ENCODE measurements around the gene CLCN2. TPM values are rescaled to one million over a fixed set of nuclear protein-coding genes. Genes with fewer than 3 reads are reported as not detected.

The CLCN2 gene
- total and polyA plus RNA-seq, 2 of the 4 experiments (the other 2 are of a cell fraction), result 2.9 to 5.8 TPM

GRCh38 chr3:184388936-184389230, 27.5 kb upstream of the CLCN2 start:
- no peak overlapping the region for H2AK5ac ChIP-seq (ENCODE audit: low read depth, low read length)

More at GRCh38 chr3:184388936-184389230, 27.5 kb upstream of the CLCN2 start:
- Histone ChIP-seq H3K9me1 (ENCODE audit: insufficient read depth, low read length) (no peaks in the 10 kb centered on the region), H3K27me3 (ENCODE audit: control insufficient read depth, insufficient read depth, low read length) (peaks cover 69% of the 10 kb centered on the region), H3K4me3 (ENCODE audit: insufficient read depth, low read depth, low read length) (no peak overlapping the region), H4K20me1 (ENCODE audit: insufficient read depth, low read length) (no peaks in the 10 kb centered on the region), H2AFZ (replicated peaks; ENCODE audit: low read length, poor library complexity) (no peak overlapping the region), H3K18ac (ENCODE audit: low read depth, low read length) (no peak overlapping the region), H3K79me1 (ENCODE audit: low read depth in 1 of 2, low read length in 2 of 2) (no peaks in the 10 kb centered on the region), H3K36me3 (ENCODE audit: control insufficient read depth, insufficient read depth, low read length) (no peaks in the 10 kb centered on the region), H3K4me1 (ENCODE audit: control insufficient read depth, insufficient read depth, low read length) (no peaks in the 10 kb centered on the region), H3K9me3 (ENCODE audit: control insufficient read depth, insufficient read depth, low read length) (no peaks in the 10 kb centered on the region), H3K23ac (ENCODE audit: low read depth, low read length) (no peak overlapping the region), H4K5ac (ENCODE audit: low read depth, low read length) (no peak overlapping the region), H2BK5ac (ENCODE audit: low read depth, low read length, poor library complexity, severe bottlenecking) (no peak overlapping the region), H3K9ac (ENCODE audit: low read depth, low read length) (no peak overlapping the region), H3K4ac (ENCODE audit: low read depth, low read length) (no peak overlapping the region), H2BK15ac (ENCODE audit: low read depth, low read length) (no peak overlapping the region), H3K56ac (ENCODE audit: extremely low read depth, insufficient read depth, low read length) (no peak overlapping the region), H3K14ac (replicated peaks; ENCODE audit: low read depth, low read length) (no peak overlapping the region), H2BK20ac (ENCODE audit: low read depth, low read length) (no peak overlapping the region), H2BK120ac (ENCODE audit: low read depth, low read length) (no peak overlapping the region), H4K91ac (ENCODE audit: insufficient read depth, low read depth, low read length) (no peak overlapping the region), H3K27ac (ENCODE audit: insufficient read depth, low read length) (no peak overlapping the region), H3K4me2 (ENCODE audit: low read depth, low read length) (no peak overlapping the region), H2AK9ac (replicated peaks; ENCODE audit: low read depth, low read length, poor library complexity) (peak overlapping the region; percentile 24), H4K8ac (ENCODE audit: low read depth in 2 of 2, low read length in 2 of 2) (no peak overlapping the region)
- dilution Hi-C loops (cut with HindIII; ENCODE audit: low sequenced_read_pairs, unreplicated experiment) (no loop called here), in situ Hi-C loops (cut with MboI; ENCODE audit: low sequenced_read_pairs) (no loop called here), intact Hi-C loops (cut with micrococcal nuclease) (no loop called here)
- CTCF ChIA-PET, result no interaction called here
- TF ChIP-seq, protein P1, sequence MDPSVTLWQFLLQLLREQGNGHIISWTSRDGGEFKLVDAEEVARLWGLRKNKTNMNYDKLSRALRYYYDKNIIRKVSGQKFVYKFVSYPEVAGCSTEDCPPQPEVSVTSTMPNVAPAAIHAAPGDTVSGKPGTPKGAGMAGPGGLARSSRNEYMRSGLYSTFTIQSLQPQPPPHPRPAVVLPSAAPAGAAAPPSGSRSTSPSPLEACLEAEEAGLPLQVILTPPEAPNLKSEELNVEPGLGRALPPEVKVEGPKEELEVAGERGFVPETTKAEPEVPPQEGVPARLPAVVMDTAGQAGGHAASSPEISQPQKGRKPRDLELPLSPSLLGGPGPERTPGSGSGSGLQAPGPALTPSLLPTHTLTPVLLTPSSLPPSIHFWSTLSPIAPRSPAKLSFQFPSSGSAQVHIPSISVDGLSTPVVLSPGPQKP (IDR thresholded peaks at IDR 0.05; ENCODE audit: borderline replicate concordance, low read depth, low read length), result no peak
- ATAC-seq (ENCODE audit: low read depth) (no peak), DNase-seq (no peak)
- BruUV-seq (replicated peaks), result no TSS peak
- POLR2A ChIA-PET (ENCODE audit: unreplicated experiment), result no interaction called here
- WGBS, 2 experiments (ENCODE audit: extremely low coverage in 2 of 2, insufficient read length in 1 of 2), result no CpG with 5 or more reads among the region's 8 CpGs

Measured in IMR-90 (cell line).